ENCODE measurements around the gene SEMA6A.
A peak's percentile ranks its signal among the peaks of the same experiment; 100 is the strongest.
"Not testable (repeated sequence)": the region's sequence is repeated elsewhere in the genome, so short reads cannot be mapped to it uniquely, and the experiment has no call there.

Gene SEMA6A

GRCh38 chr5:116545465-116545864 is 29.2 kb downstream of the SEMA6A start:
- DNase-seq, result not testable (repeated sequence)

GRCh38 chr5:116544531-116545241 is 29.9 kb downstream of the SEMA6A start:
- DNase-seq, result no peak

- no peak for DNase-seq
Observed at GRCh38 chr5:116543501-116543900, 31.1 kb downstream of the SEMA6A start.

- DNase-seq, result no peak
Observed at GRCh38 chr5:116542619-116543018, 32.0 kb downstream of the SEMA6A start.

- DNase-seq, result no peak
Observed at GRCh38 chr5:116539222-116539621, 35.4 kb downstream of the SEMA6A start.

GRCh38 chr5:116536316-116537083 is 38.1 kb downstream of the SEMA6A start:
- DNase-seq, result no peak

- peak; percentile 34 for DNase-seq
Observed at GRCh38 chr5:116534964-116535651, 39.5 kb downstream of the SEMA6A start.

GRCh38 chr5:116532762-116533525 is 41.7 kb downstream of the SEMA6A start:
- no peak for DNase-seq

GRCh38 chr5:116531635-116532034 is 43.0 kb downstream of the SEMA6A start:
- DNase-seq, result no peak

- DNase-seq, result no peak
Observed at GRCh38 chr5:116531117-116531516, 43.5 kb downstream of the SEMA6A start.

GRCh38 chr5:116530276-116530675 is 44.3 kb downstream of the SEMA6A start:
- no peak for DNase-seq

GRCh38 chr5:116529615-116530014 is 45.0 kb downstream of the SEMA6A start:
- no peak for DNase-seq

GRCh38 chr5:116528519-116529234 is 45.9 kb downstream of the SEMA6A start:
- DNase-seq, result no peak

- no peak for DNase-seq
Observed at GRCh38 chr5:116527582-116527981, 47.0 kb downstream of the SEMA6A start.

- DNase-seq, result no peak
Observed at GRCh38 chr5:116525674-116526073, 48.9 kb downstream of the SEMA6A start.

GRCh38 chr5:116524966-116525365 is 49.7 kb downstream of the SEMA6A start:
- DNase-seq, result no peak

GRCh38 chr5:116524051-116524904 is 50.3 kb downstream of the SEMA6A start:
- DNase-seq, result no peak

GRCh38 chr5:116523182-116523581 is 51.4 kb downstream of the SEMA6A start:
- not testable (repeated sequence) for DNase-seq

- no peak for DNase-seq
Observed at GRCh38 chr5:116522356-116523136, 52.1 kb downstream of the SEMA6A start.

GRCh38 chr5:116521173-116521872 is 53.3 kb downstream of the SEMA6A start:
- DNase-seq, result no peak

All from RPMI8226 (cell line).